Left forelimb (tissue), 1 donor: ENCODE results near the gene KLHDC8B.

Experiments used
- DNase-seq: peaks from one replicate; pipeline ENCODE4 v3.0.0-alpha.2; 2018; ENCODE audit warnings: low spot score

KLHDC8B gene

DNA sequence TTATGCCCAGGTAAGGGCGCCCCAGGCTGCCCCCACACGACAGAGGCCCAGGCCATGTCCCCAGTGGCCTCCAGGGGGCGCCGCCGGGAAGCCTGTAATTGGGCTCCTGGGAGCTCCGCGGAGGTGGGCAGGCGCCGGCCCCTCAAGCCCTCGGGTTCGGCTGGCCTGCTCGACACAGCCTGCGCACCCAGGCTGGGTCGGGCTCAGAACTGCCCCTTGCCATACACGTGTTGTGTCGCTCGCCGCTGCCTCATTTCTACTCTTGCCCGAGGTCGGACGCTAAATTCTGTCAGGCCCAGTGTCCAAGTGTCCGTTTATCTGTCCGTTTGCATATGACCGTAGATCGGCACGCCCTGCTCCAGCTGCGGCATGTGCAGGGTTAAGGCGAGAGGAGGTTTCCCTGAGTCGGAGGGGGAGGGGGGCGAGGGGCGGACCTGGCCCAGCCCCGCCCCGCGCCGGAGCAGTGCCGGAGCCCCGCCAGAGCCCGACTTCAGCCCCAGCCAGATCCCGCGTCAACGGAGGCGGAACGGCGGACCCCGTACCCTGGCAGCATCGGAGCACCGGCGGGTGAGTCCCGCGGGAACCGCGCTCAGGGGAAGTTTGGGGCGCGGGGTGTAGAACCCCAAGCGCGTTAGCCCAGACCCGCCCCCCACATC, at the start of gene KLHDC8B:
Gene KLHDC8B, plus strand, starts transcription at position 480 of the 656 bp plus-strand sequence. CDS start 1,172 bp downstream, outside the sequence.
- DNase-seq = peak; percentile 93

DNA sequence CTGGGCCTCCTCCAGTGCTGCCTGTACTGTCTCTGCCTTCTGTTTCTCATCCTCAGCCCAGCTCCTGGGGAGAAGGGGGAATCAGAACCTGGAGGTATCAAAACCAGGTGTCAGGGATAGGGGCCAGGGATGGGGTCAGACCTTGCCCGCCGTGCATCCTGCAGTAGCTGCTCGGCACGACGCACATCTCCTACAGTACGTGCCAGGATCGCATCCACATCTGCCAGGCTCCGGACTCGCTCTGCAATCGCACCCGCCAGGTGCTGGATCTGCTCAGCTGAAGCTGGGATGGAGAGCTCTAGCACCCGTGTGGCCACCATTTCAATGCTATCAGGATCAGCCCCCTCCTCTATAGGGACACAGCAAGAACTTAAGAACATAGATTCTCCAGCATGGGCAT, 49.4 kb upstream of the KLHDC8B start:
- no peak for DNase-seq

DNA sequence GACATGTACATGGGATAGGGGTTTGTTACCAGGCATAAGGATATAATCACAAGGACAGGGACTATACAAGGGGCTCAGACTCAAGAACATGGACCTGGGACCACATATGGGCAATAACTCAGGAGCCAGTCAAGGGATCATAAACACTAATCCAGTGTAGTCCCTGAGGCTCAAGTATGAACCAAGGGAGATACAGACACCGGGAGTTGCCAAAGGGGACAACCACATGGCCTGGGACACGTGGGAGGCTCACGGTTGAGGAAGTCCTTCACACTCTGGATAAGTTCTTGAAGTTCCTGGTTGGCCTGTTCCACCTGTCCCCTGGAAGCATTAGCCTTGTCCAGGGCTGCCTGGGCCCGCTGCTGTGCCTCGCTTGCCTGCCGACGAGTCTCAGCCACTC, 48.9 kb upstream of the KLHDC8B start:
- no peak for DNase-seq

GRCh38 chr3:49122886-49123545, 48.4 kb upstream of the KLHDC8B start:
- DNase-seq = no peak

- no peak for DNase-seq
These were observed 47.7 kb upstream of the KLHDC8B start for GRCh38 chr3:49123687-49124086.

- DNase-seq = no peak
These were observed 47.2 kb upstream of the KLHDC8B start for GRCh38 chr3:49124203-49124602.

DNA sequence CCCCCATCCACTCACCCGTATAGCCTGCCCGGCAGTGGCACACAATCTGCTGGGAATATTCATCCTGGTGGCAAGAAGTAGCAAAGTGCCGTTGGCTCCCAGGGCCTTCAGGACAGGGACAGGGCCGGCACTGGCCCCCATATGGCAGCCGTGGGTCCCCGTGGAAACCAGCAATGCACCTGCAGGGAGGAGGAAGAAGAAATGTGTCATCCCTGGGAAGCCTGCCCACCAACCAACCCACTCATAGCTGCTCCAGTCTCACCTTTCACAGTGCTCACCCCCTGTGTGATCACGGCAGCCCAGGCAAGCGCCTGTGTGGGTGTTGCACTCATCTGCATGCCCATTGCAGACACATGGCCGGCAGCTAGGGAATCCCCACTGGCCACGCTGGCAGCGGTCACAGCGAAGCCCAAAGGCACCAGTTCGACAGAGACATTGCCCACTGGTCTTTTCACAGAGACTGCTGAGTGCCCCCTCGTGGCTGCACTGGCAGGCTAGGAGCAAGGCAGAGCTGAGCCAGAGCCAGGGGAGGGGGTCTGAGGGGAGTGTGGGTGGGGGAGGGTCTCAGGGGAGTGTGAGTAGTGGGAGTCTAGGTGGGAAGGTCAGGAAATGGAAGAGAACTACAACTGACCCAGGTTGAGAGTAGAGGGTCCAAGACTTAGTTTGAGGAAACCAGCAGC, 46.3 kb upstream of the KLHDC8B start:
- no peak for DNase-seq

DNA sequence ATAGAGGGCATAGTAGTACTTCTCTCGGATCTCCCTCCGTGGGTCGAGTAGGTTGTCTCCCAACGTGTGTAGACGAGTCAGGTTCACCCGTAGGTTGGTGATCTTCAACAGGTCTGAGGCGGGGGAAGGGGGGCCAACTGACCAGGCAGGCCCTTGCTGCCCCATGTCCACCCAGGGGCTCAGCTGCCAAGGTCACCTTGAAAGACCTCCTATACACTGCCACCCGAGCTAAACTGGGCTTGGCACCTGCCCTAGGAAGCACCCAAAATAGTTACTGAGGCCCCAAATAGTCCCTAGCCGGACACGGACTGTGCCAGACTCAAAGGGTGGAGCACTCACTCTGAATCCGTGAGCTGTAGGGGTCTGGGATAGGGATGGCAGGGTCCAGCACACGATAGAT, 40.4 kb upstream of the KLHDC8B start:
- no peak for DNase-seq

DNA sequence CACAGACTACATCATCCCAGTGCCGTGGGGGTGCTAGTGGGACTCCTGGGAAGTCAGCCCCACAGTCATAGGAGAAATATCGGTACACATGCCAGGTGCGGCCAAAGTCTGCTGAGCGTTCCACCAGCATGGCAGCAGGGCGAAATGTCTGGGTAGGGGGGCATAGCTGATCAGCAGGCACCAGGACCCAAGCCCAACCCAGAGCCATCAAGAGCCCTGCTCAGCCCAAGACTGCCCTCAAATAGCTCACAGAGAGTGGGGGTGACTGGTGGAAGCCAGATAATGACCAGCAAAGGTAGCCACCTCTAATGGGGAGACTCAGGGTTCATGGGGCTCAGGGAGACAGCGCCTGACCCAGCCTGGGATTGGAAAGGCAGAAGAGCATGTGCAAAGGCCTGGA, 39.8 kb upstream of the KLHDC8B start:
- DNase-seq = no peak

DNA sequence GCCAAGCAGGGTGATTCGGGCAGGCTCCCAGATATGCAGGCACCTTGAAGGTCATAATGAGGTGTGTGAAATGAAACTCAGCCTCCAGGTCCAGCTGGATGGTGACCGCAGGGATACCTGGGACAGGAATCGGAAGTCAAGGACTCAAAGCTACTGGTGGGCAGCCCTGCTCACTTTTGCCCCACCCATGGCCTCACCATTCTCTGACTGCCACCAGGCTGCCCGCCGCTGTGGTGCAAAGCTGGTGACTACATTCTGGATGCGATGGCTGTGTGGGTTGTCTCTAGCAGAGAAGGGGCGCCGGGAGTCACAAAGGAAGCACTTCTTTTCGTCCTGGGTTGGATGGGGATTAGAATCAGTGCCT, 39.3 kb upstream of the KLHDC8B start:
- DNase-seq = no peak

GRCh38 chr3:49132437-49133225, 38.8 kb upstream of the KLHDC8B start, which contains the start of gene LAMB2:
Gene LAMB2 (minus strand): TSS chr3:49133050. CDS start chr3:49132867, 183 bp downstream.
- peak; percentile 84 for DNase-seq

DNA sequence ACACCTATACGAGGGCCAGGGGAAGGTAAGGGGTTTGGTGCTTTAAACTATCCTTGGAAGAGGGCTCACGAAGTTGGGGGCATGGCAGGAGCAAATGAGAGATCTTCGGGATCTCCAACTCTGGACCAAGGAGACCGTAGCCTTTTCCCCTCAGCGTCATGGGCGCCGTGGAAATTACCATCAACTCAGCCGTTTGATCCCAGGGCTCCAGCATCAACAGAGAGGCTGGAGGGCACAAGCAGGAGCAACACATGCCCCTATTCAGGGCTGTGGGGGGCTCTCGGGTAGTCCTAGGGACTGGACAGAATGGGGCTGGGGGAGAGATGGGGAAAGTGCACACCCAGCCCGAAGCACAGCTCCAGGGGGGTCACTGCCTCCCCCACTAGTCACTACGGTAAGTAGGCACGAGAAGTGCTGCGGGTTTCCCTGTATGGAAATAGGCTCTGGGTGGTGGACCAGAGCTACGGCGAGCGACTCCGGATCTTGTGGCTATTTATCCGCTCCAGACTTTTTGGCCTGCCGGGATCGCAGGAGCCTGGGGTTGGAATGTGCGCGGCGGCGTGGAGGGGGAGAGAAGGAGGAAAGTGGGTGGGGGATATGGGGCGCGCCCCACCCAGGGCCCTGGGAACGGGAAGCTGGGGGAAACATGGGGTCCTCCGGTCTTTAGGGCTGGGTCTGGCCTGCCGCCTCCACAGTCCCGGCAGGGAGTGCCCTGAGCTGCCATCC, 38.0 kb upstream of the KLHDC8B start:
- DNase-seq = peak; percentile 91

- no peak for DNase-seq
These were observed 36.7 kb upstream of the KLHDC8B start for GRCh38 chr3:49134471-49135265.

DNA sequence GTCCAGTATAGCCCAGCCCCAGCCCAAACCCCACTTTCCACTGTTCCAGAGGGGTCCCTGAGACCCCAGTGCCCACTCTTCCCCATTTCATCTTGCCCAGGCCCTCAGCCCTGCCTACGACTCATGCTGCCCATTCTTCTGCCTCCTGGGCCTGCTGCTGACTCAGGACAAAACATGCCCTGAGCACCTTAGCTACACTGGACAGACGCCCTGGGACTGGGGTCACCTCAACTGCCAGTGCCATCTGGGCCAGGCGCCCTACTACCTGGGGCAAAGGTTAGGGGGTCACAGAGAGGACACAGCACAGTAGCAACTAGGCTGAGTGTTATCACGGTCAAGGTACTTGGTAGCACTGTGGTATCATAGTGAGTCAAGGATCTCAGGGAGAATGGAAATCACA, 35.9 kb upstream of the KLHDC8B start:
- DNase-seq = no peak

- DNase-seq = no peak
These were observed 31.3 kb upstream of the KLHDC8B start for GRCh38 chr3:49140080-49140479.

- no peak for DNase-seq
These were observed 23.2 kb upstream of the KLHDC8B start for GRCh38 chr3:49148159-49148558.

- no peak for DNase-seq
These were observed 19.8 kb upstream of the KLHDC8B start for GRCh38 chr3:49151610-49152009.

DNA sequence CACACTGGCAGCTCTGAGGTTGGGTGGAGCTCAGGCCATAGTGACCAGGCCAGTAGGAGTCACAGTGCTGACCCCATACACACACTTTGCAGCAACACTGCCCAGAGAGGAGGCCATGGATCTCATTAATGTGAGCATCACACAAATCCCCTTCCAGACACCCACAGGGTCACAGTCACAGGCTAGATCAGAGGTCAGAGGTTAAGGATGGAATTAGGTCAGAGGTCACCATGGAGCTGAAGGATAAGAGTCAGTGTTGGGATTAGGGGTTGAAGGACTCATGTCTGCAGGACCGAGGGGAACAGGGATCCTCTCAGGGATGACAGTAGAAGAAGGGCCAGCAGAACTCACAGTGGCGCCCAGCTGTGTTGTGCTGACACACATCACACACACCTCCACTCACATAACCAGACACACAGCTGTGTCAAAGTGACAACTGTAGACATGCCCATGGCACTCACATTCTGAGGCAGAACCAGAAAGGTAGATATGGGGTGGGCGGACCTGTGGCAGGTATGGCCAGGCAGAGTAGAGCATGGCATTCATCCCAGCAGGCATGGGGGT, 18.0 kb upstream of the KLHDC8B start:
- no peak for DNase-seq

GRCh38 chr3:49157289-49157688, 14.1 kb upstream of the KLHDC8B start:
- DNase-seq = no peak

DNA sequence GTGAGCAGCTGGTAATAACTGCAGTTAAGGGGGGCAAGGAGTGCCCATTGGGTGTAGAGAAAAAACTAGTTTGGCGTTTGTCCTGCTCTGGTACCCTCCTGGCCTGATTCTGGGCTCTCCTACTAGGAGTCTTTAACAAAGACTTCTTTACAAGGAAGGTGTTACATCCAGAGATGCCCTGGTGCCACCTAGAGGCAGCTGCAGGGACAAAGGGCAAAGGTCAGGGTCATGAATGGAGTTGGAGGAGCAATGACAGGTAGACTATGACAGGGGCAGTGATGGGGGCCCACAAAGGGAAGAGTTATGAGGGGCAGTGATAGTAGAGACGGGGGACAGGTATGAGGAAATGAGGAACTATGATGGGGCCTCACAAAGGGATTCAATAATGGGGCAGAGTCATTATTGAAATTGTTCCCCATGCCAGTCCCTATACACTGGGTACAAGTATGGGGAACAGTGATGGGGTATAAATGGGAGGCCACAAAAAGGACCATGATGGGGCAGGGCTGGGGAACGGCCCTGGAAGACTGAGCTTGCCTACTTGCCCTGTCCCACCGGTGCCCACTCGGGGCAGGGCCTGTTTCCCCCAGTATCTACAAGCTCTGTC, 13.2 kb upstream of the KLHDC8B start:
- no peak for DNase-seq
